Mesenchymal stem cell (in vitro differentiated cells and primary cell): ENCODE data around the gene TRIO.

ENCODE experiments used
- DNase-seq: peaks from one replicate; pipeline ENCODE4 v3.0.0-alpha.2; 2013
- H2AFZ ChIP-seq: one replicate; pipeline ENCODE4 v1.6.1; 2013; ENCODE audit warnings: low read depth, mild to moderate bottlenecking, control low read depth, inconsistent platforms, low read length, moderate library complexity
- H2AK5ac ChIP-seq: 2 replicates; pipeline ENCODE4 v1.6.1; 2013; ENCODE audit warnings: low read length, moderate library complexity, mild to moderate bottlenecking, inconsistent platforms; ENCODE audit not compliant: severe bottlenecking
- H2BK120ac ChIP-seq: one replicate; pipeline ENCODE4 v1.6.1; 2013; ENCODE audit warnings: low read depth, mild to moderate bottlenecking, inconsistent platforms, low read length, moderate library complexity
- H2BK12ac ChIP-seq, 2 experiments: one replicate each; pipeline ENCODE4 v1.6.1; 2013; ENCODE audit warnings: inconsistent platforms in 2 of 2, low read length in 2 of 2, mild to moderate bottlenecking in 2 of 2, moderate library complexity in 2 of 2, control low read depth in 1 of 2
- H2BK15ac ChIP-seq: one replicate; pipeline ENCODE4 v1.6.1; 2013; ENCODE audit warnings: mild to moderate bottlenecking, low read depth, inconsistent platforms; ENCODE audit not compliant: poor library complexity, severe bottlenecking
- H2BK5ac ChIP-seq: 2 replicates; pipeline ENCODE4 v1.6.1; 2013; ENCODE audit warnings: low read depth, mild to moderate bottlenecking, low read length, control low read depth, inconsistent platforms; ENCODE audit not compliant: poor library complexity, severe bottlenecking
- H3K14ac ChIP-seq, 2 experiments: one replicate each; pipeline ENCODE4 v1.6.1; 2013; ENCODE audit warnings: inconsistent platforms in 2 of 2, low read length in 2 of 2, control low read depth in 1 of 2, mild to moderate bottlenecking in 1 of 2, moderate library complexity in 1 of 2
- H3K18ac ChIP-seq, 2 experiments: one replicate each; pipeline ENCODE4 v1.6.1; 2013; ENCODE audit warnings: inconsistent platforms in 2 of 2, low read length in 2 of 2, control low read depth in 1 of 2, low read depth in 1 of 2, mild to moderate bottlenecking in 1 of 2
- H3K23ac ChIP-seq, 2 experiments: one replicate each; pipeline ENCODE4 v1.6.1; 2013; ENCODE audit warnings: inconsistent platforms in 2 of 2, low read length in 2 of 2, mild to moderate bottlenecking in 2 of 2, moderate library complexity in 2 of 2, control low read depth in 1 of 2
- H3K27ac ChIP-seq: 2 replicates; pipeline ENCODE4 v1.5.1; 2013; ENCODE audit warnings: mild to moderate bottlenecking, moderate library complexity, low read length, control low read depth, inconsistent platforms; ENCODE audit not compliant: poor library complexity, severe bottlenecking
- H3K27me3 ChIP-seq, 2 experiments: 2 replicates each; pipeline versions ENCODE4 v1.6.1 to v1.7.0; 2013; ENCODE audit warnings: low read length in 2 of 2, mild to moderate bottlenecking in 2 of 2, moderate library complexity in 2 of 2, control low read depth in 1 of 2, inconsistent platforms in 1 of 2; ENCODE audit not compliant: control insufficient read depth in 1 of 2, insufficient read depth in 1 of 2
- H3K36me3 ChIP-seq, 2 experiments: 2 replicates each; pipeline versions ENCODE4 v1.6.1 to v1.7.0; 2013; ENCODE audit warnings: low read length in 2 of 2, control low read depth in 1 of 2, inconsistent platforms in 1 of 2, low read depth in 1 of 2, mild to moderate bottlenecking in 1 of 2; ENCODE audit not compliant: insufficient read depth in 2 of 2, control insufficient read depth in 1 of 2
- H3K4ac ChIP-seq, 2 experiments: one replicate each; pipeline ENCODE4 v1.6.1; 2013; ENCODE audit warnings: inconsistent platforms in 2 of 2, low read length in 2 of 2, mild to moderate bottlenecking in 2 of 2, moderate library complexity in 2 of 2, control low read depth in 1 of 2, low read depth in 1 of 2
- H3K4me1 ChIP-seq: 2 replicates; pipeline ENCODE4 v1.6.1; 2013; ENCODE audit warnings: low read depth, low read length, control low read depth; ENCODE audit not compliant: control insufficient read depth, insufficient read depth
- H3K4me2 ChIP-seq: 2 replicates; pipeline ENCODE4 v1.6.1; 2013; ENCODE audit warnings: low read length, mild to moderate bottlenecking, inconsistent platforms; ENCODE audit not compliant: poor library complexity, severe bottlenecking
- H3K4me3 ChIP-seq, 2 experiments: 2 replicates each; pipeline versions ENCODE4 v1.5.1 to v1.7.0; 2013; ENCODE audit warnings: low read length in 2 of 2, mild to moderate bottlenecking in 2 of 2, control low read depth in 1 of 2, low read depth in 1 of 2; ENCODE audit not compliant: insufficient read depth in 1 of 2
- H3K79me1 ChIP-seq: replicated peaks from 2 replicates; pipeline ENCODE4 v1.6.1; 2013; ENCODE audit warnings: mild to moderate bottlenecking, control low read depth, low read length, inconsistent platforms; ENCODE audit not compliant: poor library complexity, severe bottlenecking
- H3K9ac ChIP-seq: 2 replicates; pipeline ENCODE4 v1.7.0; 2013; ENCODE audit warnings: mild to moderate bottlenecking, low read length, moderate library complexity
- H3K9me3 ChIP-seq: 2 replicates; pipeline ENCODE4 v1.7.0; 2013; ENCODE audit warnings: mild to moderate bottlenecking, low read length; ENCODE audit not compliant: control insufficient read depth
- H4K8ac ChIP-seq: one replicate; pipeline ENCODE4 v1.6.1; 2013; ENCODE audit warnings: inconsistent platforms, mild to moderate bottlenecking, low read length, moderate library complexity
- H4K91ac ChIP-seq: one replicate; pipeline ENCODE4 v1.6.1; 2013; ENCODE audit warnings: mild to moderate bottlenecking, low read length, inconsistent platforms
- WGBS: methylation state at CpG from one replicate; pipeline ENCODE4 v1.1.7; 2013; ENCODE audit warnings: mixed read lengths; 5-methylcytosine and 5-hydroxymethylcytosine counted together

The TRIO gene

GRCh38 chr5:14407746-14408175 is 264.6 kb downstream of the TRIO start:
- H3K27ac ChIP-seq, result peak overlapping the region; percentile 7
- peaks cover 58 to 63% of the 10 kb centered on the region in 2 experiments for H3K36me3 ChIP-seq
- no peak overlapping the region for H3K4me3 ChIP-seq
- H4K8ac ChIP-seq, result no peak overlapping the region
- H3K4ac ChIP-seq, result no peak overlapping the region
- no peak overlapping the region for H2AFZ ChIP-seq
- no peak overlapping the region for H3K18ac ChIP-seq
- H3K9me3 ChIP-seq, result no peaks in the 10 kb centered on the region
- no peak overlapping the region for H4K91ac ChIP-seq
- no peak overlapping the region for H2BK120ac ChIP-seq
- no peak overlapping the region for H3K4me2 ChIP-seq
- no peak overlapping the region for H2AK5ac ChIP-seq
- H3K79me1 ChIP-seq, result peaks cover 23% of the 10 kb centered on the region
- no peak overlapping the region for H2BK5ac ChIP-seq
- DNase-seq, result peak; percentile 49
- H3K9ac ChIP-seq, result peak overlapping the region; percentile 91
- H3K14ac ChIP-seq, result no peak overlapping the region
- no peaks in the 10 kb centered on the region for H3K27me3 ChIP-seq
- no peak overlapping the region for H2BK12ac ChIP-seq
- WGBS, result 84% methylated on average over 5 of the region's 5 CpGs
- peaks cover 31% of the 10 kb centered on the region for H3K4me1 ChIP-seq
- H3K23ac ChIP-seq, result no peak overlapping the region
- H2BK15ac ChIP-seq, result no peak overlapping the region

- Histone ChIP-seq H3K14ac (no peak overlapping the region), H3K23ac (no peak overlapping the region), H3K27ac (no peak overlapping the region), H2BK120ac (no peak overlapping the region), H2BK12ac (no peak overlapping the region), H3K79me1 (peaks cover 22% of the 10 kb centered on the region), H4K8ac (no peak overlapping the region), H2AK5ac (no peak overlapping the region), H3K4me3 (no peak overlapping the region), H3K4me1 (peaks cover 25% of the 10 kb centered on the region), H2BK5ac (peak overlapping the region; percentile 51), H3K4ac (no peak overlapping the region), H3K9ac (peak overlapping the region; percentile 91), H3K18ac (no peak overlapping the region), H2AFZ (no peak overlapping the region), H4K91ac (no peak overlapping the region), H3K9me3 (no peaks in the 10 kb centered on the region), H3K4me2 (no peak overlapping the region), H3K36me3 (peaks cover 59 to 69% of the 10 kb centered on the region in 2 experiments), H2BK15ac (no peak overlapping the region), H3K27me3 (no peaks in the 10 kb centered on the region)
- WGBS, result 90% methylated on average over 7 of the region's 14 CpGs
- DNase-seq, result peak; percentile 40
These were observed 265.9 kb downstream of the TRIO start for GRCh38 chr5:14408969-14409586.

- peak overlapping the region in 1 of 2 experiments; percentile 84 for H3K23ac ChIP-seq
- WGBS, result 90% methylated on average over 12 of the region's 12 CpGs
- DNase-seq, result no peak
- H3K4ac ChIP-seq, result peak overlapping the region in 1 of 2 experiments; percentile 67
- peaks cover 22% of the 10 kb centered on the region for H3K79me1 ChIP-seq
- no peak overlapping the region for H3K4me2 ChIP-seq
- no peak overlapping the region for H2BK15ac ChIP-seq
- peaks cover 26% of the 10 kb centered on the region for H3K4me1 ChIP-seq
- no peaks in the 10 kb centered on the region for H3K9me3 ChIP-seq
- no peak overlapping the region for H3K27ac ChIP-seq
- no peak overlapping the region for H4K8ac ChIP-seq
- H2BK12ac ChIP-seq, result peak overlapping the region in 1 of 2 experiments; percentile 55
- H2BK5ac ChIP-seq, result no peak overlapping the region
- peaks cover 65 to 69% of the 10 kb centered on the region in 2 experiments for H3K36me3 ChIP-seq
- H4K91ac ChIP-seq, result no peak overlapping the region
- H3K27me3 ChIP-seq, result no peaks in the 10 kb centered on the region
- H2AFZ ChIP-seq, result no peak overlapping the region
- no peak overlapping the region for H3K14ac ChIP-seq
- peak overlapping the region in 1 of 2 experiments; percentile 68 for H3K18ac ChIP-seq
- no peak overlapping the region for H2BK120ac ChIP-seq
- peak overlapping the region in 1 of 2 experiments; percentile 31 for H3K4me3 ChIP-seq
- H2AK5ac ChIP-seq, result no peak overlapping the region
- H3K9ac ChIP-seq, result peak overlapping the region; percentile 91
These were observed 266.9 kb downstream of the TRIO start for GRCh38 chr5:14410068-14410393.

DNA sequence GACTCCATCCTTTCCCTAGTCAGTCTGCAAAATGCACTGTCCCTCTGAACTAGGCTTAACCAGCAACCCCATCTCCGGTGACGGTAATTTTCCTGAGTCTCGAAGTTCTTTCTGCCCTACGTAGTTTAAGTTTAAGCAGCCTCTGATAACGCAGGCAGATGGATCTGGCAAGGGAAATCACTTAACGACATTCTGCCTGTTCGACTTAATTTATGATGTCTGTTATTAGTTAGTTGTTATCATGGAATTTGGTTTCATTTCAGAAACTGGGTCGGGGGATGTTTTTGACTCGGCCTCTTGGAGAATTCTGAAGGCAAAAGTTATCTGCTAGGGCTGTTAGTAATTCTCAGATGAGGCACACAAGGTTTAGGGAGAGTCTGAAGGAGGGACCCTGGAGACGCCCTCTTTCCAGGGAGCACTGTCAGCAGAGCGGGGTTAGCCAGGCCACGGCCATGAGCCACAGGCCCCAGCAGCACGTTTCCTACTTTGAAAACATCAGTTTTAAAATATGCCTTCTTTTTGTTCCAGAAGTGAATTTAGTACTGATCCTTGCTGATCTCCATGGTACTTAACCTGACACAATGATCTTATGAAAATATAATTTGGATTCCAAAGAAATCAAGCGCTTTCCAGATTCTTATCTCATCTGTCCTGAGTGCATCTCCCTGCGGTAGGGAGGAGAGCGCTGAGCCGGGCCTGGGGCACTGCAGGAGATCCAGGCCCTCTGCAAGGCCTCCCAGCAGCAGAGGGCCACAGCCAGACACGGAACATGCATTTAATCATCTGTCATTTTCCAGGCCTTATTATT is 267.5 kb downstream of the TRIO start:
- Histone ChIP-seq H3K79me1 (peaks cover 25% of the 10 kb centered on the region), H3K27ac (peak overlapping the region; percentile 14), H3K4me1 (peaks cover 25% of the 10 kb centered on the region), H3K36me3 (peaks cover 65 to 69% of the 10 kb centered on the region in 2 experiments), H2BK5ac (no peak overlapping the region), H3K18ac (peak overlapping the region in 1 of 2 experiments; percentile 10), H2AK5ac (no peak overlapping the region), H2BK12ac (no peak overlapping the region), H3K9me3 (no peaks in the 10 kb centered on the region), H3K14ac (no peak overlapping the region), H4K8ac (no peak overlapping the region), H3K4me2 (no peak overlapping the region), H3K9ac (peak overlapping the region; percentile 91), H4K91ac (no peak overlapping the region), H3K23ac (no peak overlapping the region), H3K4ac (no peak overlapping the region), H3K27me3 (no peaks in the 10 kb centered on the region), H2AFZ (no peak overlapping the region), H3K4me3 (peak overlapping the region in 1 of 2 experiments; percentile 31), H2BK120ac (no peak overlapping the region), H2BK15ac (no peak overlapping the region)
- peak; percentile 72 for DNase-seq
- WGBS, result 60% methylated on average over 17 of the region's 18 CpGs
